Measurements from ENCODE around the gene CEP131.
A peak's percentile ranks its signal among the peaks of the same experiment; 100 is the strongest.

The CEP131 gene

GRCh38 chr17:81192386-81193050 lies 30.2 kb downstream of the CEP131 start:
- Histone ChIP-seq H3K36me3 (ENCODE audit: control insufficient read depth in 2 of 2, insufficient read depth in 1 of 2, low read length in 2 of 2) (peaks cover 0 to 84% of the 10 kb centered on the region in 2 experiments; a peak in 1 of 3 replicates), H3K4me3 (ENCODE audit: low read depth, low read length) (no peak overlapping the region), H3K4me1 (ENCODE audit: control insufficient read depth, insufficient read depth, low read length) (no peaks in the 10 kb centered on the region), H3K9me3 (ENCODE audit: control insufficient read depth, insufficient read depth, low read depth, low read length) (no peaks in the 10 kb centered on the region), H3K27ac (ENCODE audit: extremely low read depth, low read depth, low read length) (no peak overlapping the region)
- no peak for TF ChIP-seq ZNF174 (tag by site-specific recombination; IDR thresholded peaks at IDR 0.05)
- no peak for TF ChIP-seq KLF9 (tag by site-specific recombination; IDR thresholded peaks at IDR 0.05; ENCODE audit: low read depth)
- no peak for TF ChIP-seq MEIS1 (CRISPR knock-in tag; IDR thresholded peaks at IDR 0.05; ENCODE audit: borderline replicate concordance)
- TF ChIP-seq KLF8 (tag by site-specific recombination; IDR thresholded peaks at IDR 0.05): peak; percentile 11; the same call in 1 of the 2 replicates
- no peak for TF ChIP-seq ZNF645 (tag by site-specific recombination; IDR thresholded peaks at IDR 0.05)
- TF ChIP-seq ZNF555 (tag by site-specific recombination; conservative IDR thresholded peaks at IDR 0.05): no peak
- no peak for TF ChIP-seq ZNF239 (tag by site-specific recombination; IDR thresholded peaks at IDR 0.05)
- ChIA-PET POLR2A (no interaction called here), CTCF (interaction anchor here (0.6 to 2.0 kb wide), 3 partner anchors 50 to 293 kb away, joined by 3 to 10 read pairs (median 3); no protein-coding TSS in a partner anchor)

DNA sequence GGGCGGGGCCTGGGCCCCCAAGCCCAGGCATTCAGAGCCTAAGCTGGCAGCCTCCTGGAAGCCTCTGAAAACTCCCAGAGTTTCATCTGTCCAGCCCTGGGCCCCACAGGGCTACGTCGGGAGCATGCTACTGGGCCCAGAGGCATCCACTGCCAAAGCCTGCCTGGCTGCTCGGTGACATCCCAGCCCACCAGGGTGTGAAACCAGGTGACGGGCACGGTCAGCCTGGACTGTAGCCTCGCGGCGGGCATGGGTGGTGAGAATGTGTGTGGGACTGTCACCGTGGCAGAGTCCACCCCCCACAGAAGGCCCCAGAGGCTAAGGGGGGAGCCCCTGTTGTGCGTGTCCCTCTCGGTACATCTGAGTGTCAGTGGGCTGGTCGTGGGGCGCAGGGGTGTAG lies 31.1 kb downstream of the CEP131 start:
- CTCF ChIA-PET: interaction anchor here (2.0 kb wide), 1 partner anchor 49 kb away, joined by 10 read pairs; no protein-coding TSS in a partner anchor
- H3K4me1 ChIP-seq (ENCODE audit: control insufficient read depth, insufficient read depth, low read length): no peaks in the 10 kb centered on the region
- POLR2A ChIA-PET: interaction anchor here (1.5 kb wide), 1 partner anchor 11 kb away, joined by 3 read pairs; no protein-coding TSS in a partner anchor
- TF ChIP-seq ZNF157 (tag by site-specific recombination; IDR thresholded peaks at IDR 0.05): no peak
- TF ChIP-seq, protein P1, sequence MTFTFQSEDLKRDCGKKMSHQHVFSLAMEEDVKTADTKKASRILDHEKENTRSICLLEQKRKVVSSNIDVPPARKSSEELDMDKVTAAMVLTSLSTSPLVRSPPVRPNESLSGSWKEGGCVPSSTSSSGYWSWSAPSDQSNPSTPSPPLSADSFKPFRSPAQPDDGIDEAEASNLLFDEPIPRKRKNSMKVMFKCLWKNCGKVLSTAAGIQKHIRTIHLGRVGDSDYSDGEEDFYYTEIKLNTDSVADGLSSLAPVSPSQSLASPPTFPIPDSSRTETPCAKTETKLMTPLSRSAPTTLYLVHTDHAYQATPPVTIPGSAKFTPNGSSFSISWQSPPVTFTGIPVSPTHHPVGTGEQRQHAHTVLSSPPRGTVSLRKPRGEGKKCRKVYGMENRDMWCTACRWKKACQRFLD (tag by site-specific recombination; IDR thresholded peaks at IDR 0.05): no peak
- no peak for TF ChIP-seq ZBTB21 (tag by site-specific recombination; IDR thresholded peaks at IDR 0.05)
- TF ChIP-seq HOXA7 (CRISPR knock-in tag; IDR thresholded peaks at IDR 0.05; ENCODE audit: borderline replicate concordance): no peak
- TF ChIP-seq RBAK (tag by site-specific recombination; IDR thresholded peaks at IDR 0.05): no peak
- TF ChIP-seq, protein P2, sequence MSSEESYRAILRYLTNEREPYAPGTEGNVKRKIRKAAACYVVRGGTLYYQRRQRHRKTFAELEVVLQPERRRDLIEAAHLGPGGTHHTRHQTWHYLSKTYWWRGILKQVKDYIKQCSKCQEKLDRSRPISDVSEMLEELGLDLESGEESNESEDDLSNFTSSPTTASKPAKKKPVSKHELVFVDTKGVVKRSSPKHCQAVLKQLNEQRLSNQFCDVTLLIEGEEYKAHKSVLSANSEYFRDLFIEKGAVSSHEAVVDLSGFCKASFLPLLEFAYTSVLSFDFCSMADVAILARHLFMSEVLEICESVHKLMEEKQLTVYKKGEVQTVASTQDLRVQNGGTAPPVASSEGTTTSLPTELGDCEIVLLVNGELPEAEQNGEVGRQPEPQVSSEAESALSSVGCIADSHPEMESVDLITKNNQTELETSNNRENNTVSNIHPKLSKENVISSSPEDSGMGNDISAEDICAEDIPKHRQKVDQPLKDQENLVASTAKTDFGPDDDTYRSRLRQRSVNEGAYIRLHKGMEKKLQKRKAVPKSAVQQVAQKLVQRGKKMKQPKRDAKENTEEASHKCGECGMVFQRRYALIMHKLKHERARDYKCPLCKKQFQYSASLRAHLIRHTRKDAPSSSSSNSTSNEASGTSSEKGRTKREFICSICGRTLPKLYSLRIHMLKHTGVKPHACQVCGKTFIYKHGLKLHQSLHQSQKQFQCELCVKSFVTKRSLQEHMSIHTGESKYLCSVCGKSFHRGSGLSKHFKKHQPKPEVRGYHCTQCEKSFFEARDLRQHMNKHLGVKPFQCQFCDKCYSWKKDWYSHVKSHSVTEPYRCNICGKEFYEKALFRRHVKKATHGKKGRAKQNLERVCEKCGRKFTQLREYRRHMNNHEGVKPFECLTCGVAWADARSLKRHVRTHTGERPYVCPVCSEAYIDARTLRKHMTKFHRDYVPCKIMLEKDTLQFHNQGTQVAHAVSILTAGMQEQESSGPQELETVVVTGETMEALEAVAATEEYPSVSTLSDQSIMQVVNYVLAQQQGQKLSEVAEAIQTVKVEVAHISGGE (tag by site-specific recombination; conservative IDR thresholded peaks at IDR 0.05; ENCODE audit: low read depth): no peak
- TF ChIP-seq, protein P3, sequence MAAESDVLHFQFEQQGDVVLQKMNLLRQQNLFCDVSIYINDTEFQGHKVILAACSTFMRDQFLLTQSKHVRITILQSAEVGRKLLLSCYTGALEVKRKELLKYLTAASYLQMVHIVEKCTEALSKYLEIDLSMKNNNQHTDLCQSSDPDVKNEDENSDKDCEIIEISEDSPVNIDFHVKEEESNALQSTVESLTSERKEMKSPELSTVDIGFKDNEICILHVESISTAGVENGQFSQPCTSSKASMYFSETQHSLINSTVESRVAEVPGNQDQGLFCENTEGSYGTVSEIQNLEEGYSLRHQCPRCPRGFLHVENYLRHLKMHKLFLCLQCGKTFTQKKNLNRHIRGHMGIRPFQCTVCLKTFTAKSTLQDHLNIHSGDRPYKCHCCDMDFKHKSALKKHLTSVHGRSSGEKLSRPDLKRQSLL (tag by site-specific recombination; IDR thresholded peaks at IDR 0.05): no peak
- no peak for TF ChIP-seq ZNF660 (tag by site-specific recombination; IDR thresholded peaks at IDR 0.05)
- TF ChIP-seq ZNF362 (tag by site-specific recombination; IDR thresholded peaks at IDR 0.05): no peak
- TF ChIP-seq ZNF302 (tag by site-specific recombination; IDR thresholded peaks at IDR 0.05; ENCODE audit: low read depth): no peak
- no peak for TF ChIP-seq ZNF18 (tag by site-specific recombination; IDR thresholded peaks at IDR 0.05)
- no peak for TF ChIP-seq ZNF335 (tag by site-specific recombination; conservative IDR thresholded peaks at IDR 0.05)
- TF ChIP-seq ZNF558 (tag by site-specific recombination; IDR thresholded peaks at IDR 0.05): no peak
- no peak for TF ChIP-seq ZNF830 (tag by site-specific recombination; IDR thresholded peaks at IDR 0.05; ENCODE audit: low read depth)
- TF ChIP-seq ZNF10 (tag by site-specific recombination; IDR thresholded peaks at IDR 0.05): no peak

More for the DNA sequence above, 31.1 kb downstream of the CEP131 start:
- Histone ChIP-seq H3K27ac (ENCODE audit: extremely low read depth, low read depth, low read length) (no peak overlapping the region), H3K36me3 (ENCODE audit: control insufficient read depth in 2 of 2, insufficient read depth in 1 of 2, low read length in 2 of 2) (peaks cover 0 to 75% of the 10 kb centered on the region in 2 experiments; a peak in 1 of 3 replicates), H3K9me3 (ENCODE audit: control insufficient read depth, insufficient read depth, low read depth, low read length) (no peaks in the 10 kb centered on the region), H3K4me3 (ENCODE audit: low read depth, low read length) (no peak overlapping the region)
